Thyroid gland (tissue), 4 donors: ENCODE results near the gene PLGRKT.

Source experiments
- POLR2A ChIP-seq, 2 donors: fragments of 450-650 bp; IDR thresholded peaks; one replicate each; pipeline ENCODE4 v1.6.1; 2017; ENCODE audit warnings: antibody characterized with exemption in 2 of 2, mild to moderate bottlenecking in 2 of 2, moderate library complexity in 1 of 2
- TF ChIP-seq, protein P1 (sequence below), 6 experiments: fragments of 200-600 bp in 3 of 6; fragments of 450-650 bp in 3 of 6; sonication (generic) in 3 of 6; IDR thresholded peaks; one replicate each; pipeline ENCODE4 v1.5.1; 2016 to 2019; ENCODE audit warnings: antibody characterized with exemption in 6 of 6, mild to moderate bottlenecking in 2 of 6, inconsistent platforms in 1 of 6, moderate library complexity in 1 of 6

DNA sequence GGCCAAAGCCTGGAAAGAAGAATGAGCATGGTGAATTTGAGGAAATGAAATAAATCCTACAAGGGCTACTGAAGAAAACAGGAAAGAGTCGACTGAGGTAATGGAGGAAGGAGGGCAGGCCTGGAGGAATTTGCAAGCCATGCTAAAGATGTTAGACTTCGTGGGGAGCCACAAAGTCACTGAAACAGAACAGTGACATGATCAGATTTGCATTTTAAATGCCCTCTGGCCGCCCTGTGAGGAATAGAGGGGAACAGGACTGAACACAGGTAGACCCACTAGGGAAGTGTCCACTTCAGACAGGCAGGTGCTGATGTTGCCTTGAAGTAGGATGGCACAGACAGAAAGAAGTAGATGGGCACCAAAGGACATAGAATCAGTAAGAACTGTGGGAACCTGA, 55.2 kb downstream of the PLGRKT start:
- TF ChIP-seq, protein P1, sequence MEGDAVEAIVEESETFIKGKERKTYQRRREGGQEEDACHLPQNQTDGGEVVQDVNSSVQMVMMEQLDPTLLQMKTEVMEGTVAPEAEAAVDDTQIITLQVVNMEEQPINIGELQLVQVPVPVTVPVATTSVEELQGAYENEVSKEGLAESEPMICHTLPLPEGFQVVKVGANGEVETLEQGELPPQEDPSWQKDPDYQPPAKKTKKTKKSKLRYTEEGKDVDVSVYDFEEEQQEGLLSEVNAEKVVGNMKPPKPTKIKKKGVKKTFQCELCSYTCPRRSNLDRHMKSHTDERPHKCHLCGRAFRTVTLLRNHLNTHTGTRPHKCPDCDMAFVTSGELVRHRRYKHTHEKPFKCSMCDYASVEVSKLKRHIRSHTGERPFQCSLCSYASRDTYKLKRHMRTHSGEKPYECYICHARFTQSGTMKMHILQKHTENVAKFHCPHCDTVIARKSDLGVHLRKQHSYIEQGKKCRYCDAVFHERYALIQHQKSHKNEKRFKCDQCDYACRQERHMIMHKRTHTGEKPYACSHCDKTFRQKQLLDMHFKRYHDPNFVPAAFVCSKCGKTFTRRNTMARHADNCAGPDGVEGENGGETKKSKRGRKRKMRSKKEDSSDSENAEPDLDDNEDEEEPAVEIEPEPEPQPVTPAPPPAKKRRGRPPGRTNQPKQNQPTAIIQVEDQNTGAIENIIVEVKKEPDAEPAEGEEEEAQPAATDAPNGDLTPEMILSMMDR (IDR thresholded peaks at IDR 0.05), result no peak
- TF ChIP-seq POLR2A (IDR thresholded peaks at IDR 0.05), result no peak
